HCT116 (cell line): ENCODE data around the gene TBXA2R. TPM values are rescaled to one million over a fixed set of nuclear protein-coding genes. Genes with fewer than 3 reads are reported as not detected.

ENCODE experiments used
- ATAC-seq: fragments of 200-7000 bp; cut with Tn5 transposase; 2 replicates; pipeline ENCODE4 v1.9.1; 2020; ENCODE audit warnings: mild to moderate bottlenecking, moderate library complexity
- BruUV-seq: library from RNA; stranded (reverse); fragments of 400-500 nt; replicated peaks from 2 replicates; lab custom pipeline; 2021; lab: Mats Ljungman, UMichigan
- CTCF ChIA-PET: fragments of 300-600 bp; sonication (Branson Sonifier 250); formaldehyde crosslinking; loops from one replicate; lab custom pipeline; 2021; ENCODE audit warnings: antibody characterized with exemption; lab: Charles Lee
- POLR2A ChIA-PET: fragments of 300-600, 350-600 bp; sonication (Branson Sonifier 250); formaldehyde crosslinking; loops from one replicate; lab custom pipeline; 2021; ENCODE audit warnings: antibody characterized with exemption; lab: Charles Lee
- RAD21 ChIA-PET, 2 experiments: fragments of 300-600 bp; sonication (Branson Sonifier 250); formaldehyde crosslinking; loops; one replicate each; lab custom pipeline; 2023; ENCODE audit warnings: low total read pairs in 2 of 2; ENCODE audit not compliant: uncharacterized antibody in 2 of 2, unreplicated experiment in 2 of 2, low non-redundant PET in 1 of 2; lab: Charles Lee
- DNase-seq: peaks from one replicate; pipeline ENCODE4 v3.0.0-alpha.2; 2010; ENCODE audit warnings: low read depth, low spot score
- H2AFZ ChIP-seq: fragments of 200-600 bp; shearing (Covaris generic), sonication (generic); 2 replicates; pipeline ENCODE4 v1.6.1; 2017; ENCODE audit warnings: low read depth, mixed run types, mixed read lengths, antibody characterized with exemption, low read length; ENCODE audit not compliant: poor library complexity, severe bottlenecking
- H3K27ac ChIP-seq: 2 replicates; pipeline ENCODE4 v1.5.1; 2012; ENCODE audit warnings: low read depth, low read length
- H3K27me3 ChIP-seq: fragments of 200-600 bp; sonication (generic); 2 replicates; pipeline ENCODE4 v1.6.1; 2016; ENCODE audit warnings: mixed run types, low read length, mixed read lengths; ENCODE audit not compliant: insufficient read depth
- H3K36me3 ChIP-seq, 2 experiments: fragments of 200-500 bp in 1 of 2; fragments of 200-600 bp in 1 of 2; sonication (Bioruptor generic) in 1 of 2; sonication (generic) in 1 of 2; 2 replicates each; pipeline versions ENCODE4 v1.5.1 to v1.6.1; 2014 to 2016; ENCODE audit warnings: low read length in 2 of 2, inconsistent platforms in 1 of 2, mixed read lengths in 1 of 2, mixed run types in 1 of 2; ENCODE audit not compliant: insufficient read depth in 2 of 2, control insufficient read depth in 1 of 2
- H3K4me1 ChIP-seq, 2 experiments: fragments of 200-600 bp in 1 of 2; sonication (generic) in 1 of 2; 2 replicates each; pipeline versions ENCODE4 v1.5.1 to v1.6.1; 2012 to 2017; ENCODE audit warnings: low read length in 2 of 2, inconsistent platforms in 1 of 2, mild to moderate bottlenecking in 1 of 2, mixed read lengths in 1 of 2, mixed run types in 1 of 2, moderate library complexity in 1 of 2; ENCODE audit not compliant: insufficient read depth in 2 of 2, control insufficient read depth in 1 of 2
- H3K4me2 ChIP-seq: fragments of 200-600 bp; sonication (generic); 2 replicates; pipeline ENCODE4 v1.6.1; 2017; ENCODE audit warnings: mixed run types, low read length, mixed read lengths
- H3K4me3 ChIP-seq, 2 experiments: fragments of 200-600 bp in 1 of 2; sonication (generic) in 1 of 2; replicated peaks in 1 of 2; 2 replicates each; pipeline ENCODE4 v1.5.1; 2011 to 2016; ENCODE audit warnings: low read length in 2 of 2, control low read depth in 1 of 2, low read depth in 1 of 2, mild to moderate bottlenecking in 1 of 2, mixed read lengths in 1 of 2, mixed run types in 1 of 2
- H3K79me2 ChIP-seq: fragments of 200-600 bp; sonication (generic); 2 replicates; pipeline ENCODE4 v1.6.1; 2017; ENCODE audit warnings: mild to moderate bottlenecking, mixed run types, low read length, moderate library complexity, mixed read lengths; ENCODE audit not compliant: insufficient read depth
- H3K9ac ChIP-seq: fragments of 200-600 bp; sonication (generic); 2 replicates; pipeline ENCODE4 v1.6.1; 2016; ENCODE audit warnings: low read length, mixed read lengths
- H3K9me2 ChIP-seq: fragments of 200-600 bp; sonication (generic), shearing (Covaris generic); 2 replicates; pipeline ENCODE4 v1.6.1; 2017; ENCODE audit warnings: mixed run types, mild to moderate bottlenecking, moderate library complexity; ENCODE audit not compliant: insufficient read depth
- H3K9me3 ChIP-seq, 2 experiments: fragments of 200-500 bp in 1 of 2; fragments of 200-600 bp in 1 of 2; sonication (Bioruptor generic) in 1 of 2; sonication (generic) in 1 of 2; 2 replicates each; pipeline ENCODE4 v1.6.1; 2014 to 2017; ENCODE audit warnings: low read length in 2 of 2, mixed read lengths in 2 of 2, inconsistent platforms in 1 of 2, low read depth in 1 of 2, mild to moderate bottlenecking in 1 of 2, mixed run types in 1 of 2, moderate library complexity in 1 of 2; ENCODE audit not compliant: control insufficient read depth in 1 of 2, insufficient read depth in 1 of 2
- H4K20me1 ChIP-seq: fragments of 200-600 bp; sonication (generic), shearing (Covaris generic); 2 replicates; pipeline ENCODE4 v1.6.1; 2017; ENCODE audit warnings: mixed run types, mild to moderate bottlenecking, moderate library complexity; ENCODE audit not compliant: insufficient read depth
- ATF3 ChIP-seq: IDR thresholded peaks from 2 replicates; pipeline ENCODE4 v1.6.1; 2012
- CBX3 ChIP-seq: IDR thresholded peaks from 2 replicates; pipeline ENCODE4 v1.6.1; 2012; ENCODE audit warnings: low read depth
- CEBPB ChIP-seq: IDR thresholded peaks from 2 replicates; pipeline ENCODE4 v1.6.1; 2012; ENCODE audit warnings: low read depth
- CTCF ChIP-seq, 3 experiments: fragments of 200-600 bp in 1 of 3; sonication (generic) in 1 of 3; IDR thresholded peaks in 2 of 3; conservative IDR thresholded peaks in 1 of 3; 2 replicates each; pipeline ENCODE4 v1.5.1; 2012 to 2017; ENCODE audit warnings: low read depth in 2 of 3, low read length in 2 of 3, antibody characterized with exemption in 1 of 3, borderline replicate concordance in 1 of 3, control low read depth in 1 of 3, mild to moderate bottlenecking in 1 of 3, mixed read lengths in 1 of 3, mixed run types in 1 of 3, moderate library complexity in 1 of 3; ENCODE audit not compliant: insufficient read depth in 1 of 3
- EGR1 ChIP-seq: IDR thresholded peaks from 2 replicates; pipeline ENCODE4 v1.6.1; 2012; ENCODE audit warnings: low read depth
- ELF1 ChIP-seq: IDR thresholded peaks from 2 replicates; pipeline ENCODE4 v1.6.1; 2012; ENCODE audit warnings: low read depth, borderline replicate concordance
- EZH2phosphoT487 ChIP-seq: fragments of 200-600 bp; IDR thresholded peaks from 2 replicates; pipeline ENCODE4 v1.6.1; 2018; ENCODE audit warnings: antibody characterized with exemption, borderline replicate concordance
- FOSL1 ChIP-seq: IDR thresholded peaks from 2 replicates; pipeline ENCODE4 v1.6.1; 2012; ENCODE audit warnings: low read depth
- MAX ChIP-seq: IDR thresholded peaks from 2 replicates; pipeline ENCODE4 v1.6.1; 2012
- POLR2A ChIP-seq: IDR thresholded peaks from 2 replicates; pipeline ENCODE4 v1.7.0; 2011; ENCODE audit warnings: borderline replicate concordance; ENCODE audit not compliant: insufficient read depth, insufficient read length; ENCODE audit errors: extremely low read depth
- POLR2AphosphoS5 ChIP-seq: IDR thresholded peaks from 2 replicates; pipeline ENCODE4 v1.6.1; 2011; ENCODE audit warnings: mild to moderate bottlenecking, low read depth, low read length, moderate library complexity
- RAD21 ChIP-seq: IDR thresholded peaks from 2 replicates; pipeline ENCODE4 v1.6.1; 2012; ENCODE audit warnings: low read depth, mild to moderate bottlenecking
- SIN3A ChIP-seq: IDR thresholded peaks from 2 replicates; pipeline ENCODE4 v1.6.1; 2012; ENCODE audit warnings: low read depth
- SP1 ChIP-seq: IDR thresholded peaks from 2 replicates; pipeline ENCODE4 v1.6.1; 2012; ENCODE audit warnings: low read depth
- SRF ChIP-seq: IDR thresholded peaks from 2 replicates; pipeline ENCODE4 v1.6.1; 2012; ENCODE audit warnings: low read depth
- TCF7L2 ChIP-seq: IDR thresholded peaks from 2 replicates; pipeline ENCODE4 v1.7.0; 2011; ENCODE audit warnings: borderline replicate concordance, inconsistent platforms; ENCODE audit not compliant: insufficient read depth, insufficient read length; ENCODE audit errors: extremely low read depth
- ZBTB33 ChIP-seq: IDR thresholded peaks from 2 replicates; pipeline ENCODE4 v1.6.1; 2011; ENCODE audit warnings: mild to moderate bottlenecking, low read length, moderate library complexity; ENCODE audit not compliant: insufficient replicate concordance; ENCODE audit errors: extremely low read depth
- ZNF274 ChIP-seq: fragments of 200-500 bp; sonication (Bioruptor generic); IDR thresholded peaks from 2 replicates; pipeline ENCODE4 v1.6.1; 2014; ENCODE audit warnings: mild to moderate bottlenecking, low read depth, low read length, inconsistent platforms
- intact Hi-C: fragments of 100-400 bp; cut with micrococcal nuclease; formaldehyde crosslinking; loops from 2 replicates; pipeline ENCODE4 v1.10.0; 2022
- total RNA-seq: library from RNA; stranded (reverse); gene quantifications from one replicate; pipeline ENCODE4 v1.2.1, GENCODE V29; 2021; ENCODE audit not compliant: unreplicated experiment

Gene TBXA2R
- total RNA-seq, 1 experiment from 2014 or later = 2.3 TPM

GRCh38 chr19:3618144-3618810 lies 11.6 kb upstream of the TBXA2R start:
- TF ChIP-seq CBX3 = no peak
- TF ChIP-seq RAD21 = peak; percentile 86
- no peak for TF ChIP-seq SIN3A
- TF ChIP-seq SP1 = no peak
- TF ChIP-seq EGR1 = no peak
- TF ChIP-seq SRF = no peak
- TF ChIP-seq CTCF (IDR thresholded peaks at IDR 0.05 in 2 of 3, conservative IDR thresholded peaks at IDR 0.05 in 1 of 3; ENCODE audit: borderline replicate concordance in 1 of 3, insufficient read depth in 1 of 3, low read depth in 2 of 3, low read length in 2 of 3) = peak; percentile 71 to 91 (median 90); a peak in 5 of 6 replicates
- TF ChIP-seq CEBPB = no peak
- TF ChIP-seq ATF3 = no peak
- TF ChIP-seq EZH2phosphoT487 = no peak
- TF ChIP-seq POLR2A = no peak
- no peak for TF ChIP-seq FOSL1
- no peak for TF ChIP-seq TCF7L2
- TF ChIP-seq ZNF274 = no peak
- TF ChIP-seq MAX = no peak
- no peak for TF ChIP-seq ELF1
- TF ChIP-seq ZBTB33 = no peak
- no peak for TF ChIP-seq POLR2AphosphoS5
- Histone ChIP-seq H4K20me1 (no peaks in the 10 kb centered on the region), H3K9ac (no peak overlapping the region), H3K9me3 (no peaks in the 10 kb centered on the region), H3K27me3 (no peaks in the 10 kb centered on the region), H3K79me2 (no peaks in the 10 kb centered on the region), H3K4me1 (no peaks in the 10 kb centered on the region), H2AFZ (no peak overlapping the region), H3K36me3 (peaks cover 0 to 5% of the 10 kb centered on the region in 2 experiments; a peak in 2 of 4 replicates), H3K27ac (no peak overlapping the region), H3K4me3 (no peak overlapping the region), H3K9me2 (no peaks in the 10 kb centered on the region), H3K4me2 (no peak overlapping the region)
- POLR2A ChIA-PET = no interaction called here
- ATAC-seq (peak; percentile 83), DNase-seq (no peak)
- CTCF ChIA-PET = interaction anchor here (0.6 kb wide), 1 partner anchor 15 kb away, joined by 3 read pairs; no protein-coding TSS in a partner anchor
- BruUV-seq = no TSS peak
- intact Hi-C loops = loop anchor here (1.0 kb wide), 1 partner anchor 32 kb away; no protein-coding TSS in a partner anchor
- RAD21 ChIA-PET = no interaction called here
